Measurements from ENCODE around the gene MPV17L.

The MPV17L gene

DNA sequence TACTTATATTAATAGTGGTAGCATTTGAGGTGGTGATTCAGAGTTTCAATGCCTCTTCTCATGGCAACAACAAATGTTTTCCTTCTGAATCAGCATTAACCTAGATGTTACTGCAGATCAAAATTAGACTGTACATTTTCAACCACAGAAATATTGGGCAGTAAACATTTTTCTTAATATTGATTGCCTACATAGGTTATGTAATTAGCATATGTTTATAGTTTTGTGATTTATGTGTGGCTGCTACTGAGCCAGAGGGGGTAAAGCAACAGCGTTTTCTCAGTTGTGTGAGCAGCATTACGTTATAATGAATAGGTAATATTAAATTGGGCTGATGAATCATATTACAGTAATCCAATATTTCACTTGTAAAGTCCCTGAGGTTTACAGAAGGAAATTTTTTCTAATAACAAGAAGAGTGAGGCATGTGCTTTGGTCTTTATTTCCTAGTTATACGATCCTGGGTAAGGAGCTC, 20.0 kb downstream of the MPV17L start:
- TF ChIP-seq POU6F1 (CRISPR knock-in tag; IDR thresholded peaks at IDR 0.05; ENCODE audit: borderline replicate concordance, low read depth), result no peak
- no peak for TF ChIP-seq ZNF8 (CRISPR knock-in tag; IDR thresholded peaks at IDR 0.05)
- TF ChIP-seq CSRNP3 (CRISPR knock-in tag; IDR thresholded peaks at IDR 0.05), result no peak
- no peak for TF ChIP-seq RARB (CRISPR knock-in tag; IDR thresholded peaks at IDR 0.05)
- no peak for TF ChIP-seq TOX (CRISPR knock-in tag; IDR thresholded peaks at IDR 0.05; ENCODE audit: borderline replicate concordance)
- no peak for TF ChIP-seq ZFP30 (CRISPR knock-in tag; IDR thresholded peaks at IDR 0.05)
- TF ChIP-seq, protein P1, sequence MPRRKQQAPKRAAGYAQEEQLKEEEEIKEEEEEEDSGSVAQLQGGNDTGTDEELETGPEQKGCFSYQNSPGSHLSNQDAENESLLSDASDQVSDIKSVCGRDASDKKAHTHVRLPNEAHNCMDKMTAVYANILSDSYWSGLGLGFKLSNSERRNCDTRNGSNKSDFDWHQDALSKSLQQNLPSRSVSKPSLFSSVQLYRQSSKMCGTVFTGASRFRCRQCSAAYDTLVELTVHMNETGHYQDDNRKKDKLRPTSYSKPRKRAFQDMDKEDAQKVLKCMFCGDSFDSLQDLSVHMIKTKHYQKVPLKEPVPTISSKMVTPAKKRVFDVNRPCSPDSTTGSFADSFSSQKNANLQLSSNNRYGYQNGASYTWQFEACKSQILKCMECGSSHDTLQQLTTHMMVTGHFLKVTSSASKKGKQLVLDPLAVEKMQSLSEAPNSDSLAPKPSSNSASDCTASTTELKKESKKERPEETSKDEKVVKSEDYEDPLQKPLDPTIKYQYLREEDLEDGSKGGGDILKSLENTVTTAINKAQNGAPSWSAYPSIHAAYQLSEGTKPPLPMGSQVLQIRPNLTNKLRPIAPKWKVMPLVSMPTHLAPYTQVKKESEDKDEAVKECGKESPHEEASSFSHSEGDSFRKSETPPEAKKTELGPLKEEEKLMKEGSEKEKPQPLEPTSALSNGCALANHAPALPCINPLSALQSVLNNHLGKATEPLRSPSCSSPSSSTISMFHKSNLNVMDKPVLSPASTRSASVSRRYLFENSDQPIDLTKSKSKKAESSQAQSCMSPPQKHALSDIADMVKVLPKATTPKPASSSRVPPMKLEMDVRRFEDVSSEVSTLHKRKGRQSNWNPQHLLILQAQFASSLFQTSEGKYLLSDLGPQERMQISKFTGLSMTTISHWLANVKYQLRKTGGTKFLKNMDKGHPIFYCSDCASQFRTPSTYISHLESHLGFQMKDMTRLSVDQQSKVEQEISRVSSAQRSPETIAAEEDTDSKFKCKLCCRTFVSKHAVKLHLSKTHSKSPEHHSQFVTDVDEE (CRISPR knock-in tag; IDR thresholded peaks at IDR 0.05), result no peak
- TF ChIP-seq ISL1 (CRISPR knock-in tag; IDR thresholded peaks at IDR 0.05), result no peak
- TF ChIP-seq, protein P2, sequence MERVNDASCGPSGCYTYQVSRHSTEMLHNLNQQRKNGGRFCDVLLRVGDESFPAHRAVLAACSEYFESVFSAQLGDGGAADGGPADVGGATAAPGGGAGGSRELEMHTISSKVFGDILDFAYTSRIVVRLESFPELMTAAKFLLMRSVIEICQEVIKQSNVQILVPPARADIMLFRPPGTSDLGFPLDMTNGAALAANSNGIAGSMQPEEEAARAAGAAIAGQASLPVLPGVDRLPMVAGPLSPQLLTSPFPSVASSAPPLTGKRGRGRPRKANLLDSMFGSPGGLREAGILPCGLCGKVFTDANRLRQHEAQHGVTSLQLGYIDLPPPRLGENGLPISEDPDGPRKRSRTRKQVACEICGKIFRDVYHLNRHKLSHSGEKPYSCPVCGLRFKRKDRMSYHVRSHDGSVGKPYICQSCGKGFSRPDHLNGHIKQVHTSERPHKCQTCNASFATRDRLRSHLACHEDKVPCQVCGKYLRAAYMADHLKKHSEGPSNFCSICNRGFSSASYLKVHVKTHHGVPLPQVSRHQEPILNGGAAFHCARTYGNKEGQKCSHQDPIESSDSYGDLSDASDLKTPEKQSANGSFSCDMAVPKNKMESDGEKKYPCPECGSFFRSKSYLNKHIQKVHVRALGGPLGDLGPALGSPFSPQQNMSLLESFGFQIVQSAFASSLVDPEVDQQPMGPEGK (CRISPR knock-in tag; IDR thresholded peaks at IDR 0.05; ENCODE audit: borderline replicate concordance), result no peak
- TF ChIP-seq ZNF70 (CRISPR knock-in tag; IDR thresholded peaks at IDR 0.05), result no peak
- TF ChIP-seq BACH2 (CRISPR knock-in tag; IDR thresholded peaks at IDR 0.05; ENCODE audit: borderline replicate concordance), result no peak
- TF ChIP-seq PPARA (CRISPR knock-in tag; IDR thresholded peaks at IDR 0.05; ENCODE audit: borderline replicate concordance), result no peak
- no peak for TF ChIP-seq SNAI2 (CRISPR knock-in tag; IDR thresholded peaks at IDR 0.05)
- TF ChIP-seq TCF4 (CRISPR knock-in tag; IDR thresholded peaks at IDR 0.05; ENCODE audit: borderline replicate concordance), result no peak
- ATAC-seq, result peak; percentile 80

- no peak for ATAC-seq
- TF ChIP-seq POU6F1 (CRISPR knock-in tag; IDR thresholded peaks at IDR 0.05; ENCODE audit: borderline replicate concordance, low read depth) (no peak), ZNF70 (CRISPR knock-in tag; IDR thresholded peaks at IDR 0.05) (no peak), SNAI2 (CRISPR knock-in tag; IDR thresholded peaks at IDR 0.05) (no peak), PPARA (CRISPR knock-in tag; IDR thresholded peaks at IDR 0.05; ENCODE audit: borderline replicate concordance) (no peak), CSDC2 (CRISPR knock-in tag; IDR thresholded peaks at IDR 0.05) (no peak), ZC3H10 (CRISPR knock-in tag; IDR thresholded peaks at IDR 0.05) (no peak), ZFP3 (CRISPR knock-in tag; IDR thresholded peaks at IDR 0.05) (no peak), TOX (CRISPR knock-in tag; IDR thresholded peaks at IDR 0.05; ENCODE audit: borderline replicate concordance) (no peak), GLIS3 (CRISPR knock-in tag; IDR thresholded peaks at IDR 0.05) (no peak), ZNF565 (CRISPR knock-in tag; conservative IDR thresholded peaks at IDR 0.05; ENCODE audit: low read depth) (no peak)
- TF ChIP-seq, protein P1 (CRISPR knock-in tag; IDR thresholded peaks at IDR 0.05), result no peak
- TF ChIP-seq, protein P3, sequence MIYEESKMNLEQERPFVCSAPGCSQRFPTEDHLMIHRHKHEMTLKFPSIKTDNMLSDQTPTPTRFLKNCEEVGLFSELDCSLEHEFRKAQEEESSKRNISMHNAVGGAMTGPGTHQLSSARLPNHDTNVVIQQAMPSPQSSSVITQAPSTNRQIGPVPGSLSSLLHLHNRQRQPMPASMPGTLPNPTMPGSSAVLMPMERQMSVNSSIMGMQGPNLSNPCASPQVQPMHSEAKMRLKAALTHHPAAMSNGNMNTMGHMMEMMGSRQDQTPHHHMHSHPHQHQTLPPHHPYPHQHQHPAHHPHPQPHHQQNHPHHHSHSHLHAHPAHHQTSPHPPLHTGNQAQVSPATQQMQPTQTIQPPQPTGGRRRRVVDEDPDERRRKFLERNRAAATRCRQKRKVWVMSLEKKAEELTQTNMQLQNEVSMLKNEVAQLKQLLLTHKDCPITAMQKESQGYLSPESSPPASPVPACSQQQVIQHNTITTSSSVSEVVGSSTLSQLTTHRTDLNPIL (CRISPR knock-in tag; IDR thresholded peaks at IDR 0.05; ENCODE audit: low read depth), result no peak
Observed at GRCh38 chr16:15417197-15417596, 21.6 kb downstream of the MPV17L start.

All from SK-N-SH treated with all-trans-retinoic acid at 6 μM for 48 hours (cell line).